Hypothalamus (tissue), 51 donors: Measurements from ENCODE around the gene HBS1L.

ENCODE experiments used
- DNase-seq, 51 donors: peaks; one replicate each; lab custom pipeline; 2025; lab: John Stamatoyannopoulos, UW

HBS1L gene

GRCh38 chr6:135002974-135003703, 51.5 kb downstream of the HBS1L start:
- DNase-seq: no peak

- DNase-seq: no peak
Measured at GRCh38 chr6:135002229-135002844, 52.3 kb downstream of the HBS1L start.

DNA sequence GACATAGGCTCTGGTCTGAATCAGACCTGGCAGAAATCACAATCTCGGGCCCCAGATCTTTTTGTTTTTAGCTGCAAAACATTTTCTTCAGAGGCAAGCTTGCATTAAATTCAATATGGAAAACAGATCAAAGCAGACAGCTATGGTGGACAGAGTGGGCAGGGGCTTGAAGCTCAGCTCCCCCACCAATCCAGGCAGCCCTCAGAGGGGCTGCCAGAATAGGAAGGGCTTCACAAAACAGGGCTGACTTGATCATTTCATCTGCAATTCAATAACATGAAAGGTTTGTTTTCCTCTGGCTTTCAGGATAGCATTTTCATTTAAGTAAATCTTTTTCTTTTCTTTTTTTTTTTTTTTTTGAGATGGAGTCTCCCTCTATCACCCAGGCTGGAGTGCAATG, 55.5 kb downstream of the HBS1L start:
- DNase-seq: no peak

DNA sequence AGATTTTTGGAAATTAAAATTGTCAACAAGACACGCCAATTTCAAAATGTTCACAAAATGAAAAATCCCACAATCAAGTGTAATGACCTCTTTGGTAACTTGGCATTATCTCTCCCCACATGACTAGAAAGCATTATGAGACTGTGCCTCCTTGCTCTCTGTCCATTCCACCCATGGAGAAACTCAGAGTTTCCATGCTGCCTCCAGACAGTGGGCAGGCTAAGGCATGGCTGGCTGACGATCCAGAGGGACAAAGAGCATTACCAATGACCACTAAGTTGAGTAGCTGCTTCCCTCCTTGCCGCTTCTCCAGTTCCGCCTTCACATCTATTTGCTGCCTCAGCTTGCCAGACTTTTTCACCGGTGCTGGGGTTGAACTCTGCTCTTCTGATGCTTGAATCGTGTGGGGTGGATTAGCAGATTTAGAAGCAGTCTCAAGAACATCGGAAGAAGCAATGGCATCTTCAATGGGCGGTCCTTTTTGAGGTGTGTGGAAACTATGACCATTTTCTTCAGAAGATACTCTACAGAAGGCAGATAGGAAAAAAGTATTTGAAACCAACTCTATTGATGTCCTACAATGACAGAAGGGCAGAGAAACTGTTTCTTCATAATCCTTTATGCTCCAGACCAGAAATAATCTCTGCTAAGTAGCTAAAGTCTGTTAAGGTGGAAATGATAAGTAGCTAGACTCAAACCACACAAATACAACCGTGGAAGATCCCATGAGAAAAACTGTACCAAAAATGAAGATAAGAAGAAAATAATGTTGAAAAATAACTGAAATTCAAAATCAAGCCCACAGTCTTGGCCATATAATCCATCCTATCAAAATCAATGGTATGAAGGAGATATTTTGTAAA, 57.3 kb downstream of the HBS1L start:
- DNase-seq: no peak

DNA sequence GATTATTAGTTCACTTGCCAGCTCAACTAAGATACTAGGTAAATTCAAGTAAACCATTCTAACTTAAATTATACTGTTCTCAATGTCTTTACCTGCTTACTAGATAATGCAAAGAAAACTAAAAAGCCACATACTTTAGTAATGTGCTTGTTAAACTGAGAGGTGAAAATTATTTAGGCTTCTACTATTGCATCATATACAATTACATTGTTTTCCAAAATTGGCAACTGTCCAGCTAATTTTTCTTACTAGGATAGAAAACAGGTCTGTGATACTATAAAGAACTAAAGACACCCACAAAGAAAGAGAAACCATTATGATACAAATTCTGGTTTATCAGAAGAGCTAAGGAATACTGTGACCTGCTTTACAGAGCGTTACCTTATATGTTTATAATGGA, 59.1 kb downstream of the HBS1L start:
- no peak for DNase-seq

- DNase-seq: no peak
Measured at GRCh38 chr6:134994431-134994830, 60.2 kb downstream of the HBS1L start.

DNA sequence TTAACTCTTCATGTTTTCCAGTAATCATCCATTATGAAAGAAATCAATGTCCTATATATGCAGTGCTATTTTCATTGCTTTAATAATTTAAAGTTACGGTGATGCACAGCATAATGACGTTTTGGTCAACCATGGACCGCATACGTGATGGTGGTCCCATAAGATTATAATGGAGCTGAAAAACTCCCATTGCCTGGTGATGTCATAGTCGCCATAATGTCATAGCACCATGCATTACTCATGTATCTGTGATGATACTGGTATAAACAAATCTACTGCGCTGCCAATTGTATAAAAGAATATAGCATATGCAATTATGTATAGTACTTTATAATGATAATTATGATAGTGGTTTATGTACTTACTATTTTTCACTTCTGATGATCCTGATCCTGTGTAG, 62.5 kb downstream of the HBS1L start:
- no peak for DNase-seq

- DNase-seq: no peak
Measured at GRCh38 chr6:134990262-134990661, 64.4 kb downstream of the HBS1L start.

GRCh38 chr6:134984821-134985220, 69.8 kb downstream of the HBS1L start:
- DNase-seq: no peak

DNA sequence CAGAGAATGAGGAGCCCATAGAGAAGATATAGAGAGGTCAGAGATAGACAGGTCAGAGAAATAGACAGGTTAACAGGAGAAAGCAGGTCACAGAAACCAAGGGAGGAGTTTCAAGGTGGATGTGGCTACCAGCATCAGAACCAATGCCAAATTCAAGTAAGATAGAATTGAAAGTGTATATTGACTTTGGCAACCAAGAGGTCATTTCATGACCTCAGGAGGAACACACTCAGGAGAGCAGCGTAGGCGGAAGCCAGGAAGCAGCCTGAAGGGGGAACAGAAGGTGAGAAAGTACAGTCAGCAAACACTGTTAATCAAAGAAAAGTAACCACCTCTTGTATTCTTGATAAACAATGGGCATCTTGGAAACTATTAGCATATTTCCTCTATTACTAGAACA, 70.8 kb downstream of the HBS1L start:
- DNase-seq: no peak

DNA sequence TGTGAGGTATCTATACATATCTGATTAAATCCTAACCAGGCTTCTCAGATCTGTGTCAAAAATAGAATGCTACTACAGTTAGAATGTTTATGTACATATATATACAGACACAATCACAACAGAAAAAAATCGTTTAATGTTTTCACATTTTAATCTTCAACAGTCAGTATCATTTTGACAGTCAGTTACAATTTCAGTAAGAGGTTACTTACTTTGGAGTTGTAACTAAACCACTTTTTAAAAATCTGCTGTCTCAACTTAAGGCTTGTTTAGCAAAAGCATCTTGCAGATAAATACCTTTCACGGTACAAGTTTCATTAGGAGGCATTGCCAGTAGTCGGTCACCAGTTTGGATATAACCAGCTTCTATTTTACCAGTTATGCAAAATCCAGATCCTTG, 72.5 kb downstream of the HBS1L start:
- no peak for DNase-seq

DNA sequence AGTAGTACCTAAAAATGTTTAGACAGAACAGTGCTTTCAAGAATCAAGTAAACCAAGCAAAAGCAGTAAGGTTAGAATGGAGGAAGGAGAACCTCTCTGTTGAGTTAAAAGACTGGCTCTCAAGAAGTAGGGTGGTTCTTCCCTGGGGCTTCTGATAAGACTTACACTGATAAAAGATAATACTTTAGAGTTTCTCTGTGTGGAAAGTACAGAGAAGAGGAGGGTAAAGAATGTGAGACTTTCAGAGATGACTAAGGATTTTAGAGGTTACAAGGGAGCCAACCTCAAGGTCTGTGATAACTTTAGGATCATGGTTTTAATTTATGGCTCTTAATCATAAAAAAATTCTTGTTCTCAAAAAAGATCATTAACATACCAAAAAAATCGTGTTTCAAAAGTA, 73.8 kb downstream of the HBS1L start:
- DNase-seq: no peak

GRCh38 chr6:134979142-134979541, 75.5 kb downstream of the HBS1L start:
- DNase-seq: no peak

DNA sequence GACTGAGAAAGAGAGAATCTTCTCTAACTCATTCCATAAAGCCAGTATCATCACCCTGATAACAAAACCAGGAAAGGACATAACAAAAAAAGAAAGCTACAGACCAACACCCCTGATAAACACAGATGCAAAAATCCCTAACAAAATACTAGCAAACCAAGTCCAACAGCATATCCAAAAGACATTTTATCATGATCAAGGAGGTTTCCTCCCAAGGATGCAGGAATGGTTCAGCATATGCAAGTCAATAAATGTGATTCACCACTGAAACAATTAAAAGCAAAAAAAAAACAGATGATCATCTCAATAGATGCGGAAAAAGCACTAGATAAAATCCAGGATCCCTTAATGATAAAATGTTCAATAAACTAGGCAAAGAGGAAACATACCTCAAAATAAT, 80.3 kb downstream of the HBS1L start:
- DNase-seq: no peak

DNA sequence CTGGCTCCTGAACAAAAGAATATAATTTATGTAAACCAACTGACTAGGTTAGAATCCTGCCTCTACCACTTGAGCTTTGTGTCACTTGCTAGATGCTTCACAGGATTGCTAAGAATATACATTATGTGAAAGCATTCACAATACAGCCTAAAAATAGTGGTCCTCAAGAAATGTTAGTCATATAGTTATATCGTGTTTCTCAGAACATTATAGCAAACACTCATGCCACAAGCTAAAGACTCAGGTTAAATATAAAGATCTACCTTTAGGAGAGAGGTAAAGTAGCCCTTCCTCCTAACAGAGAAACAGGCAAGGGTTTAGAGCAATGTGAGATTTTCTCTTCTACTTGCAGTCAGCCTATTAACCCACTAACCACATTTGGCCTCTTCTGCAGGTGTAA, 86.9 kb downstream of the HBS1L start:
- DNase-seq: no peak

DNA sequence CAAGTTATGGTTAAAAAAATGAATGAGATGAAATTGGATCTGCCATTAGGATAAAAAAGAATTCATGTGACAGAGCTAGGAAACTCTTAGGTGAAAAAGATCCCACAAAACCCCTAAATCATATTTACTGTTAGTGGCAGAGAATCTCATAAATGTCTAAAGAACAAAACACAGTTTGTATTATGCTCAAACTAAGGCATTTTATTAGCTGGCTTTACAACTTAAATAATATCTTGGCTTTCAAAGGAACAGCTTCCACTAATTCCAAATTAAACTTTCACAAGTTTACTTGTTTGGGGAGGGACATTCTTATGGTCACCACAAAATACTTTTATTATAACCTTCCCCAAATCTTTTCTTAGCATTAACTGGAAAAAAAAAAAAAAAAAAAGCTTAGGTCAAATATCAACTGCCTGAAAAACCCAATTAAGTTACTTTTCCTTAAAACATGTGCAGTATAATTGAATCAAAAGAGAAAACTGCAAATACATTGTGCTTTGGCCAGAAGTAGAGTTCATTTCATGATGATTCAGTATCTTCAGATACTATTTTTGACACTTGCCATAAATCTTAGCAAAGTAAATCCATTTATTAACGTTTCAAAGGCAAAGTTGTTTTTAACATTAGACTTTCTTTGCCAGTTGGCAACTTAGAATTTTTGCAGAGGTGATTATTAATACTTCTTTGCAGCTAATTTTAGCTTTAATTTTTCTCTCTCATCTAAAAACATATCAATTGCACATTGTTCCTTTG, 90.0 kb downstream of the HBS1L start:
- DNase-seq: no peak

DNA sequence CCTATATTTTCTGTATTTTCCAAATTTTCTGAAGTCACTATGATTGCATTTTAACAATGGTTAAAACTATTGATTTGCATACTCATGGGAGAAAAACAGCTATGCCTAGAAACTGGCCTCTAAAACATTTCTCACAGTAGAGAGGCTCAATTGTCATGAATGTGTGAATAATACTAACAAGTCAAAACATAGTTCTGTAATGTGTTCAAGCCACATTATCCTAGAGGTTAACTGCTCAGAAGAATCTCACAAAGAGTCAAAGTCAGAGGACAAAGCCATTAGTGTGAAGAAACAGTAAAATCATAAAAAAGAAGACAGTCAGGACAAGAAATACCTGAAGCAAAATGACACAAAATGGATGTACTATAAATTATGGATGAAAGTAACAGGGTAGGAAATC, 92.2 kb downstream of the HBS1L start:
- no peak for DNase-seq

- no peak for DNase-seq
Measured at GRCh38 chr6:134961366-134961765, 93.3 kb downstream of the HBS1L start.

GRCh38 chr6:134959603-134960002, 95.0 kb downstream of the HBS1L start:
- no peak for DNase-seq

DNA sequence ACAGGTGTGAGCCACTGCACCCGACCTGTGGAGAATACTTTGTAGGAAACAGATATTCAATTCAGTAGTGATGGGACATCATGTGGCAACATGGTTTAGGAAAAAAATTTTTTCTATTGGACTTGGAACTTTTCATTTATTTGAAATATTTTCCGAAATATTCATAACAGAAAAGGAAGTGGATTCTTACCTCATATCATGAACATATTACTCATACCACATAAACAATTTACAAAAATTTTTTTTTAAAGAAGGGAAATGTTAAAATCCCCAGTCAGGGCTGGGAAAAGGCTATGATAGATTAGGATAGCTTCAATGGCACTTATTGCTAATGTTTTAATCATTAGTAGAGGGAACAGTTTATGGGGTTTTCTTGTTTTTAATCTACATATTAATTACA, 97.9 kb downstream of the HBS1L start:
- DNase-seq: no peak

DNA sequence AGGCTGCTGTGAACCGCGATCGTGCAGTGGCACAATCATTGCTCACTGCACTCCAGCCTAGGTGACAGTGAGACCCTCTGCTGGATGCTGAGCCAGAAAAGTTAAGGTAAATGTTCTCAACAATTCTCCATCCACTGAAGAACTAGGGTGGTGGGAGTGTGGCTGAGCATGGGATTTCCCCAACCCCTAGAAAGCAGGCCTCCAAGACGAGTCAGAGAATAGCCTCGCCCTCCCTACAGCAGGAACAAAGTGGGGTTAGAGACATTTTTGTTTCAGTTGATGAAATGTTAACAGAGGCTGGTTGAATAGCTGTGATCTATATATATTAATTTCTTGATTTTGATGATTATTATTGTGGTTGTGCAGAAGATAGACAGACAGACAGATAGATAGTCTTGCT, 98.6 kb downstream of the HBS1L start:
- DNase-seq: no peak
